Measurements from ENCODE around the gene OR2T10. TPM values are rescaled to one million over a fixed set of nuclear protein-coding genes. Genes with fewer than 3 reads are reported as not detected.

The OR2T10 gene
- total and polyA plus RNA-seq, 2 of the 8 experiments (the other 6 are each of a cell fraction or from before 2014, with no cell fraction given), result not detected

- Histone ChIP-seq H3K23me2 (ENCODE audit: low read depth, low read length) (no peaks in the 10 kb centered on the region), H3K9me3 (ENCODE audit: insufficient read depth in 2 of 2, low read depth in 1 of 2, low read length in 1 of 2) (peaks cover 39 to 59% of the 10 kb centered on the region in 2 experiments), H4K8ac (ENCODE audit: extremely low read depth, insufficient read depth, low read length) (no peak overlapping the region), H3K79me2 (ENCODE audit: control insufficient read depth in 1 of 2, insufficient read depth in 2 of 2, low read length in 2 of 2) (no peaks in the 10 kb centered on the region), H3K14ac (ENCODE audit: insufficient read length) (no peak overlapping the region), H3K4me3 (ENCODE audit: extremely low read depth in 1 of 4, insufficient read depth in 2 of 4, low read depth in 3 of 4, low read length in 4 of 4) (no peak overlapping the region), H3K9ac (replicated peaks in 1 of 4; ENCODE audit: extremely low read depth in 1 of 4, low read depth in 3 of 4, low read length in 3 of 4) (no peak overlapping the region), H3K4me2 (ENCODE audit: insufficient read depth in 1 of 2, low read depth in 2 of 2, low read length in 2 of 2) (no peak overlapping the region), H2BK5ac (ENCODE audit: low read depth, low read length) (no peak overlapping the region), H4K91ac (replicated peaks; ENCODE audit: insufficient read length, low read length) (no peak overlapping the region), H3K27me3 (replicated peaks in 1 of 4; ENCODE audit: control insufficient read depth in 3 of 4, extremely low read depth in 1 of 4, insufficient read depth in 3 of 4, low read length in 3 of 4) (no peaks in the 10 kb centered on the region), H3K23ac (ENCODE audit: insufficient read length) (no peak overlapping the region), H4K20me1 (replicated peaks in 1 of 2; ENCODE audit: control insufficient read depth in 1 of 2, insufficient read depth in 2 of 2, low read length in 2 of 2) (no peaks in the 10 kb centered on the region), H3K4ac (replicated peaks; ENCODE audit: insufficient read length, low read depth, low read length) (no peak overlapping the region), H3K18ac (ENCODE audit: extremely low read depth, low read length) (no peak overlapping the region), H2BK15ac (ENCODE audit: low read length) (no peak overlapping the region), H2BK20ac (ENCODE audit: low read length) (no peak overlapping the region), H3K56ac (replicated peaks; ENCODE audit: insufficient read length, low read depth, low read length) (no peak overlapping the region), H3K36me3 (ENCODE audit: control insufficient read depth in 2 of 4, insufficient read depth in 4 of 4, low read length in 3 of 4) (no peaks in the 10 kb centered on the region), H2AK5ac (ENCODE audit: low read depth, low read length) (no peak overlapping the region), H2BK12ac (ENCODE audit: low read depth, low read length) (no peak overlapping the region), H3K79me1 (ENCODE audit: low read depth, low read length) (no peaks in the 10 kb centered on the region), H2AFZ (ENCODE audit: low read length) (no peak overlapping the region), H4K5ac (ENCODE audit: insufficient read length, low read depth, low read length) (no peak overlapping the region), H3K4me1 (replicated peaks in 1 of 4; ENCODE audit: control insufficient read depth in 3 of 4, insufficient read depth in 4 of 4, low read length in 3 of 4) (no peaks in the 10 kb centered on the region), H2BK120ac (replicated peaks; ENCODE audit: low read depth, low read length) (no peak overlapping the region), H3K27ac (ENCODE audit: low read depth, low read length) (no peak overlapping the region)
- ChIA-PET POLR2A (ENCODE audit: partially characterized antibody) (no interaction called here), CTCF (ENCODE audit: partially characterized antibody) (no interaction called here)
- WGBS, 2 experiments (ENCODE audit: extremely low coverage in 1 of 2, insufficient coverage in 1 of 2, insufficient read length in 1 of 2, insufficient replicate concordance in 2 of 2, low coverage in 1 of 2, low lambda C conversion rate in 2 of 2, missing lambda C conversion rate in 1 of 2), result 76% methylated on average over 3 of the region's 3 CpGs; no CpG with 5 or more reads in 1 of the 2 experiments
- FAIRE-seq (no peak), DNase-seq (ENCODE audit: low read depth in 1 of 2, low spot score in 2 of 2) (no peak)
- TF ChIP-seq JUND (IDR thresholded peaks at IDR 0.05; ENCODE audit: low read length), result no peak
- TF ChIP-seq SRF (IDR thresholded peaks at IDR 0.05; ENCODE audit: low read depth, low read length), result no peak
- TF ChIP-seq NRF1 (IDR thresholded peaks at IDR 0.05; ENCODE audit: low read depth, low read length), result no peak
- no peak for TF ChIP-seq POLR2A (IDR thresholded peaks at IDR 0.05; ENCODE audit: control extremely low read depth in 1 of 2, low read depth in 2 of 2, low read length in 2 of 2)
- TF ChIP-seq CEBPB (IDR thresholded peaks at IDR 0.05; ENCODE audit: low read depth, low read length), result no peak
- no peak for TF ChIP-seq E2F6 (IDR thresholded peaks at IDR 0.05)
- TF ChIP-seq EZH2 (IDR thresholded peaks at IDR 0.05; ENCODE audit: low read depth, low read length, severe bottlenecking), result no peak
- TF ChIP-seq ZNF274 (IDR thresholded peaks at IDR 0.05; ENCODE audit: borderline replicate concordance, extremely low read depth, low read length), result no peak
- no peak for TF ChIP-seq TAF7 (optimal IDR thresholded peaks at IDR 0.05; ENCODE audit: borderline replicate concordance, low read depth, low read length)
These were observed 8.2 kb downstream of the OR2T10 start for GRCh38 chr1:248589334-248589733.

Measured in H1 (cell line).